ENCODE results near the gene FAM174C.
A peak's percentile ranks its signal among the peaks of the same experiment; 100 is the strongest.

FAM174C gene

DNA sequence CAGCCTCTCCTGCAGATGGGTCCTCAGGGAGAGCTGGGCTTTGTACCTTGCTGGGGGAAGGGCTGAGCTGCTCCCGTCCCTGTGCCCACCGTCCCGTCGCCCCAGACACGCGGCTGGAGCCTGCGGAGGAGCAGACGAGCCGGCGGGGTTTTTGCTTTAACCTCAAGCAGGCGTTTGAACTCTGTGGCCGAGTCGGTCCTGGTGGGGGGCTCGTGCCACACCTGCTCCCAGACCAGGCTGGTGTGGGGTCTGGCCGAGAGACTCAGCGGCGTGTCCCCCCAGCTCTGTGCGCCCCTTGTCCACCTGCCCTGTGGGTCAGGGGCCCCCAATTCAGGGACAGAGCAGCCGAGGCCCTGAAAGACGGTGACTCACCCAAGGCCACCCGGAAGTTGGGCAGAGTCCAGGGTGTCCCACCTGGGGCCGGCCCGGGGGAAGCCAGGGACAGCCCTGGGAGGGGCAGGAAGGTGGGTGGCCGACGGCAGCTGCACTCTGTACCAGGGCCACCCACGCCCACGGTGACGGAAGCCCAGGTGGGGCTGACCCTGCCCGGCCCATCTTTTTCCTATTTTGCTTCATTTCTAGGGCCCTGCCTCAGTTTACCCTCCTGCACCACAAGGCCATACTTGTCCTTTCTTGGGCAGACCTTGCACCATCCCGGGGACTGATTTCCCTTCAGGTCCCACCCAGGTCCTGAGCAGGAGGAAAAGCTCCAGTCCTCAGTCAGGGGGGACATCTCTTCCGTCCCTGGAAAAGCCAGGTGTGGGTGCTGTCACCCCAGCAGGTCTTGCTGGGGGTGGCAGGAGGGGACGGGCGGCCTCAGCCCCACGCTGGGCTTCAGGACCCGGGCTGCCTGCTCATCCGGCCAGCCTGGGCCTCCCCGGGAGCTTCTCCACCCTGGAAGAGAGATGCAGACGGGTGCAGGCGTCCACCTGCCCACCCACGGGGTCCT is 15.6 kb downstream of the FAM174C start:
- peaks cover 30% of the 10 kb centered on the region for H3K27me3 ChIP-seq (ENCODE audit: low read depth, low read length)
- H3K9ac ChIP-seq (ENCODE audit: low read length) = peak overlapping the region; percentile 44; the same call in 1 of the 2 replicates
- H3K4me3 ChIP-seq (ENCODE audit: low read length) = peak overlapping the region; percentile 74
- H3K9me3 ChIP-seq (ENCODE audit: insufficient read depth, low read length) = no peaks in the 10 kb centered on the region
- peak overlapping the region; percentile 17; the same call in 1 of the 2 replicates for H3K27ac ChIP-seq (ENCODE audit: low read length)
- H3K79me2 ChIP-seq (ENCODE audit: low read length) = no peaks in the 10 kb centered on the region
- H3K4me2 ChIP-seq (ENCODE audit: low read length) = peak overlapping the region; percentile 94
- H3K36me3 ChIP-seq (replicated peaks; ENCODE audit: low read depth, low read length) = no peaks in the 10 kb centered on the region
- 0 out of 2 replicates have a peak overlapping the region, but pooled peaks have one; percentile 26 for H2AFZ ChIP-seq (ENCODE audit: low read depth, low read length)
- TF ChIP-seq EZH2phosphoT487 (IDR thresholded peaks at IDR 0.05; ENCODE audit: low read depth) (no peak), CTCF (IDR thresholded peaks at IDR 0.05; ENCODE audit: low read depth, low read length) (no peak)
- no peaks in the 10 kb centered on the region for H4K20me1 ChIP-seq (ENCODE audit: insufficient read depth, low read length)
- peaks cover 37% of the 10 kb centered on the region for H3K4me1 ChIP-seq (ENCODE audit: low read length)

DNA sequence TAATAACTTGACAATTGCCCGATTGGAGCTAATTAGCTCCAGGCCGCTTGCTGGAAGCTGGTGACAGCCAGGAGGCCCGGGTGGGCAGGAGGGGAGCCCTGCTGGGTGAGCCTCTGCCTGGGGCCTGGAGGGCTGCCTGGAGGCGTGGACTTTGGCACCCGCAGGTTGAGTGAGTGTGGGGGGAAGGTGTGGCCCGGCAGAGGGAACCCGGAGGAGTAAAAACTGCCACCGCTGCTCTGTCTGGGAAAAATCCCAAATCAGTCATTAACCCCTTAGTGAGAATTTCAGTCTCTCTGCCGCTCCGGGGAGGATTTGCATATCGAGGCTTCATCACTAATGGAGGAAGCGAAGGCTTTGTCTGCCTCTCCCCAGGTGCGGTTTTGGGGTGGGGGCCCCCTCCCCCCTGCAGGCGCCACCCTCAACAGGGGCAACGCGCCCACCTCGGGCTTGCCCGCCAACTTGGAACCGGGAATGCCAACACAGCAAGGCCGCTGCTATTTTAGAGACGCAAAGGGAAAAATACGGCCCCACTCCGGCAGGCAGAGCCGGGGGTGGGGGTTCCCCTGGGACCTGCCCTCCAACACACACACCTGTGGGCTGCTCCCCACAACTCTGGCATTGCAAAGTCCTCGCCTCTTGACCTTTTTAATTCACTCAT is 16.6 kb downstream of the FAM174C start:
- Histone ChIP-seq H3K27ac (ENCODE audit: low read length) (peak overlapping the region; percentile 17; the same call in 1 of the 2 replicates), H3K9me3 (ENCODE audit: insufficient read depth, low read length) (no peaks in the 10 kb centered on the region), H3K9ac (ENCODE audit: low read length) (peak overlapping the region; percentile 44), H3K4me2 (ENCODE audit: low read length) (peak overlapping the region; percentile 94), H3K4me1 (ENCODE audit: low read length) (peaks cover 37% of the 10 kb centered on the region), H3K27me3 (ENCODE audit: low read depth, low read length) (peaks cover 33% of the 10 kb centered on the region), H3K4me3 (ENCODE audit: low read length) (peak overlapping the region; percentile 74), H3K36me3 (replicated peaks; ENCODE audit: low read depth, low read length) (no peaks in the 10 kb centered on the region), H4K20me1 (ENCODE audit: insufficient read depth, low read length) (no peaks in the 10 kb centered on the region), H3K79me2 (ENCODE audit: low read length) (no peaks in the 10 kb centered on the region), H2AFZ (ENCODE audit: low read depth, low read length) (peak overlapping the region; percentile 62; the same call in 1 of the 2 replicates)
- no peak for TF ChIP-seq CTCF (IDR thresholded peaks at IDR 0.05; ENCODE audit: low read depth, low read length)
- no peak for TF ChIP-seq EZH2phosphoT487 (IDR thresholded peaks at IDR 0.05; ENCODE audit: low read depth)

DNA sequence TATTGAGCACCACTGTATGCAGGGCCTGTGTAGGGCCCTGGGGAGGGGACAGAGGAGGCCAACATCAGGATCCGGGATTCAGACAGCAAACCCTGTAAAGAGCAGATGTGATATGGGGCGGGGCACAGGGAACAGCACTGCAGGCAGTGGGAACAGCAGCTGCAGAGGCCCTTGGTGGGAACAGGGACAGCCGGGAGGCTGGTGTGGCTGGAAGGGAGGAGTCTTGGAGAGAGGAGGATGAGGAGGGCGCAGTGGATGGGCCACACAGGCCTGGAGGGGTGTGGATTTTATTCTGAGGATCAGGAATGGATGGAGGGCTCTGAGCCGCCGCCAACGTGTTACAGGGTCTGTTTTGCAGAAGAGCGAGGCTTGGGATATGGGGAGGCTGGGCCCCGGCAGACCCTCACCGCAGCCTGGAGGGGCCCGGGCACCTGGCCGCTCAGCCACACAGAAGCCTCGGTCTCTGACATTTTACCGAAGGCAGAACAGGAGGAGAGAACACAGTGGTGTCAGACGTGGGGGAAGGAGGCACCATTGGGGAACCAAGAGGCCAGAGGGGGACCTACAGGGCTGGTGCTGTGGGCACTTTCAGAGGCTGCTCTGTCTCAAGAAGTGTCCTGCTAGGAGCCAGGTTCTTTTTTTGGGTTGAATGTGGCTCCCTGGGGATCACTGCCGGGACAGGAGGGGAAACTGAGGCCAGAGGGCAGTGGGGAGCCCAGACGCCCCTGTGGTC is 17.3 kb downstream of the FAM174C start:
- H3K4me2 ChIP-seq (ENCODE audit: low read length) = peak overlapping the region; percentile 94
- no peaks in the 10 kb centered on the region for H3K36me3 ChIP-seq (replicated peaks; ENCODE audit: low read depth, low read length)
- H3K4me1 ChIP-seq (ENCODE audit: low read length) = peaks cover 37% of the 10 kb centered on the region
- peak overlapping the region; percentile 7; the same call in 1 of the 2 replicates for H3K27ac ChIP-seq (ENCODE audit: low read length)
- peak overlapping the region; percentile 74 for H3K4me3 ChIP-seq (ENCODE audit: low read length)
- TF ChIP-seq CTCF (IDR thresholded peaks at IDR 0.05; ENCODE audit: low read depth, low read length) = no peak
- no peak for TF ChIP-seq EZH2phosphoT487 (IDR thresholded peaks at IDR 0.05; ENCODE audit: low read depth)
- peak overlapping the region; percentile 44; the same call in 1 of the 2 replicates for H3K9ac ChIP-seq (ENCODE audit: low read length)
- peaks cover 33% of the 10 kb centered on the region for H3K27me3 ChIP-seq (ENCODE audit: low read depth, low read length)
- H3K9me3 ChIP-seq (ENCODE audit: insufficient read depth, low read length) = no peaks in the 10 kb centered on the region
- H4K20me1 ChIP-seq (ENCODE audit: insufficient read depth, low read length) = no peaks in the 10 kb centered on the region
- peak overlapping the region; percentile 62; the same call in 1 of the 2 replicates for H2AFZ ChIP-seq (ENCODE audit: low read depth, low read length)
- H3K79me2 ChIP-seq (ENCODE audit: low read length) = no peaks in the 10 kb centered on the region

Measured in OCI-LY3 (cell line).